RWPE2 (cell line): Measurements from ENCODE around the gene MGST3.

Experiments
- ATAC-seq: fragments of 200-7000 bp; cut with Tn5 transposase; 3 replicates; pipeline ENCODE4 v1.9.1; 2021; ENCODE audit warnings: low read depth
- DNase-seq: peaks from one replicate; pipeline ENCODE4 v3.0.0-alpha.2; 2020; ENCODE audit warnings: low spot score
- H3K27ac ChIP-seq: fragments of 450-650 bp; 2 replicates; pipeline ENCODE4 v1.5.1; 2017; ENCODE audit warnings: mild to moderate bottlenecking; ENCODE audit not compliant: poor library complexity, severe bottlenecking
- H3K27me3 ChIP-seq: fragments of 250-450 bp; sonication (Bioruptor Pico); 2 replicates; pipeline ENCODE4 v1.5.1; 2021; ENCODE audit warnings: mild to moderate bottlenecking, moderate library complexity; ENCODE audit not compliant: insufficient read depth, poor library complexity, severe bottlenecking
- H3K36me3 ChIP-seq: fragments of 250-450 bp; sonication (Bioruptor Pico); 2 replicates; pipeline ENCODE4 v1.5.1; 2020; ENCODE audit warnings: low read depth, mild to moderate bottlenecking, moderate library complexity
- H3K4me1 ChIP-seq: fragments of 250-450 bp; sonication (Bioruptor Pico); 2 replicates; pipeline ENCODE4 v1.5.1; 2021; ENCODE audit warnings: mild to moderate bottlenecking, moderate library complexity; ENCODE audit not compliant: insufficient read depth, poor library complexity, severe bottlenecking
- H3K4me3 ChIP-seq: fragments of 250-450 bp; sonication (Bioruptor Pico); 2 replicates; pipeline ENCODE4 v1.5.1; 2021; ENCODE audit warnings: mild to moderate bottlenecking, moderate library complexity; ENCODE audit not compliant: severe bottlenecking
- H3K9me3 ChIP-seq: fragments of 250-450 bp; sonication (Bioruptor Pico); 2 replicates; pipeline ENCODE4 v1.5.1; 2021; ENCODE audit warnings: mild to moderate bottlenecking, moderate library complexity; ENCODE audit not compliant: severe bottlenecking
- CTCF ChIP-seq: fragments of 450-650 bp; IDR thresholded peaks from one replicate; pipeline ENCODE4 v1.5.1; 2017; ENCODE audit warnings: mild to moderate bottlenecking, moderate library complexity; ENCODE audit not compliant: poor library complexity, severe bottlenecking

The MGST3 gene

GRCh38 chr1:165645654-165646366 is 14.8 kb downstream of the MGST3 start:
- Histone ChIP-seq H3K4me3 (no peak overlapping the region), H3K27ac (no peak overlapping the region), H3K36me3 (peaks cover 15% of the 10 kb centered on the region), H3K4me1 (peaks cover 6% of the 10 kb centered on the region), H3K9me3 (no peaks in the 10 kb centered on the region), H3K27me3 (no peaks in the 10 kb centered on the region)
- DNase-seq (no peak), ATAC-seq (no peak)
- no peak for TF ChIP-seq CTCF

GRCh38 chr1:165647517-165647916 is 16.5 kb downstream of the MGST3 start:
- peaks cover 25% of the 10 kb centered on the region for H3K36me3 ChIP-seq
- no peaks in the 10 kb centered on the region for H3K27me3 ChIP-seq
- H3K27ac ChIP-seq: no peak overlapping the region
- TF ChIP-seq CTCF: no peak
- H3K4me1 ChIP-seq: peaks cover 6% of the 10 kb centered on the region
- DNase-seq: no peak
- ATAC-seq: no peak
- no peak overlapping the region for H3K4me3 ChIP-seq
- no peaks in the 10 kb centered on the region for H3K9me3 ChIP-seq

GRCh38 chr1:165647970-165648369 is 16.9 kb downstream of the MGST3 start:
- Histone ChIP-seq H3K27ac (no peak overlapping the region), H3K9me3 (no peaks in the 10 kb centered on the region), H3K36me3 (peaks cover 26% of the 10 kb centered on the region), H3K27me3 (no peaks in the 10 kb centered on the region), H3K4me3 (no peak overlapping the region), H3K4me1 (peaks cover 6% of the 10 kb centered on the region)
- DNase-seq (no peak), ATAC-seq (no peak)
- no peak for TF ChIP-seq CTCF

GRCh38 chr1:165648919-165649572 is 18.0 kb downstream of the MGST3 start:
- H3K36me3 ChIP-seq: peaks cover 29% of the 10 kb centered on the region
- DNase-seq: no peak
- ATAC-seq: no peak
- no peak for TF ChIP-seq CTCF
- no peaks in the 10 kb centered on the region for H3K9me3 ChIP-seq
- peaks cover 6% of the 10 kb centered on the region for H3K4me1 ChIP-seq
- no peak overlapping the region for H3K4me3 ChIP-seq
- H3K27me3 ChIP-seq: no peaks in the 10 kb centered on the region
- no peak overlapping the region for H3K27ac ChIP-seq
